GM12878 (cell line): ENCODE measurements around the gene CPNE6. TPM values are rescaled to one million over a fixed set of nuclear protein-coding genes. Genes with fewer than 3 reads are reported as not detected.

Experiments
- ATAC-seq: fragments of 200-7000 bp; cut with Tn5 transposase; 3 replicates; pipeline ENCODE4 v1.9.1; 2020; ENCODE audit warnings: mild to moderate bottlenecking, moderate library complexity
- BruUV-seq: library from RNA; stranded (reverse); fragments of 400-500 nt; replicated peaks from 2 replicates; lab custom pipeline; 2021; lab: Mats Ljungman, UMichigan
- CTCF ChIA-PET: fragments of 300-600 bp; sonication (Branson Sonifier 250); formaldehyde crosslinking; extraction: SDS; loops from one replicate; lab custom pipeline; 2021; ENCODE audit warnings: inconsistent platforms; lab: Yijun Ruan, JAX
- POLR2A ChIA-PET: fragments of 350-600 bp; formaldehyde crosslinking; extraction: SDS; loops from one replicate; lab custom pipeline; 2021; ENCODE audit warnings: inconsistent platforms; lab: Charles Lee
- RAD21 ChIA-PET: fragments of 300-600 bp; sonication (Branson Sonifier 250); formaldehyde crosslinking; loops from one replicate; lab custom pipeline; 2023; ENCODE audit warnings: antibody characterized with exemption; ENCODE audit not compliant: unreplicated experiment; lab: Charles Lee
- SMC1A ChIA-PET: fragments of 300-600 bp; sonication (Branson Sonifier 250); formaldehyde crosslinking; loops from one replicate; lab custom pipeline; 2023; ENCODE audit not compliant: unreplicated experiment, uncharacterized antibody; lab: Charles Lee
- DNase-seq: peaks from one replicate; pipeline ENCODE4 v3.0.0-alpha.2; 2011; ENCODE audit warnings: low read depth, low spot score
- FAIRE-seq: peaks from 3 replicates; lab custom pipeline; 2011; peaks lifted over from hg19 to GRCh38; lab: Jason Lieb, UNC
- H2AFZ ChIP-seq: 2 replicates; pipeline ENCODE4 v1.6.0; 2011; ENCODE audit warnings: low read depth, low read length, control low read depth; ENCODE audit not compliant: control insufficient read depth
- H3K27ac ChIP-seq: 2 replicates; pipeline ENCODE4 v1.5.1; 2011; ENCODE audit warnings: control low read depth; ENCODE audit not compliant: control insufficient read depth, insufficient read depth
- H3K27me3 ChIP-seq, 2 experiments: replicated peaks in 1 of 2; 2 replicates each; pipeline versions ENCODE4 v1.6.0 to v1.6.1; 2011; ENCODE audit warnings: low read length in 1 of 2; ENCODE audit not compliant: control insufficient read depth in 2 of 2, insufficient read depth in 2 of 2
- H3K36me3 ChIP-seq, 2 experiments: 2 replicates each; pipeline ENCODE4 v1.5.1; 2011; ENCODE audit warnings: low read length in 1 of 2; ENCODE audit not compliant: control insufficient read depth in 2 of 2, insufficient read depth in 2 of 2
- H3K4me1 ChIP-seq: 2 replicates; pipeline ENCODE4 v1.6.1; 2011; ENCODE audit warnings: mild to moderate bottlenecking, low read length, moderate library complexity, mixed read lengths; ENCODE audit not compliant: control insufficient read depth, insufficient read depth
- H3K4me2 ChIP-seq: 2 replicates; pipeline ENCODE4 v1.6.0; 2011; ENCODE audit warnings: control low read depth; ENCODE audit not compliant: control insufficient read depth, insufficient read depth
- H3K4me3 ChIP-seq: fragments of 200-600 bp; sonication (generic); 2 replicates; pipeline ENCODE4 v1.5.1; 2016
- H3K79me2 ChIP-seq: 2 replicates; pipeline ENCODE4 v1.6.0; 2011; ENCODE audit warnings: low read length; ENCODE audit not compliant: control insufficient read depth, insufficient read depth
- H3K9ac ChIP-seq: 2 replicates; pipeline ENCODE4 v1.8.0; 2011; ENCODE audit warnings: low read length, control low read depth, mixed read lengths; ENCODE audit not compliant: control insufficient read depth, insufficient read depth
- H3K9me3 ChIP-seq: replicated peaks from 3 replicates; pipeline ENCODE4 v1.5.1; 2011; ENCODE audit warnings: mild to moderate bottlenecking, low read length; ENCODE audit not compliant: control insufficient read depth, insufficient read depth
- H4K20me1 ChIP-seq: 2 replicates; pipeline ENCODE4 v1.6.0; 2011; ENCODE audit not compliant: control insufficient read depth, insufficient read depth
- BMI1 ChIP-seq: fragments of 450-650 bp; IDR thresholded peaks from 2 replicates; pipeline ENCODE4 v1.6.1; 2016; ENCODE audit warnings: mild to moderate bottlenecking, moderate library complexity, borderline replicate concordance
- CBX5 ChIP-seq: sonication (generic); IDR thresholded peaks from 2 replicates; pipeline ENCODE4 v1.6.1; 2016; ENCODE audit warnings: low read depth, moderate library complexity, mild to moderate bottlenecking, inconsistent platforms
- ETV6 ChIP-seq, 2 experiments: fragments of 450-650 bp in 1 of 2; IDR thresholded peaks in 1 of 2; conservative IDR thresholded peaks in 1 of 2; 2 replicates each; pipeline ENCODE4 v1.6.1; 2014; ENCODE audit warnings: antibody characterized with exemption in 1 of 2, borderline replicate concordance in 1 of 2, low read depth in 1 of 2, mild to moderate bottlenecking in 1 of 2, moderate library complexity in 1 of 2
- HDGF ChIP-seq: fragments of 450-650 bp; IDR thresholded peaks from 2 replicates; pipeline ENCODE4 v1.6.1; 2016; ENCODE audit warnings: antibody characterized with exemption
- IKZF1 ChIP-seq: fragments of 450-650 bp; conservative IDR thresholded peaks from 2 replicates; pipeline ENCODE4 v1.6.1; 2017; ENCODE audit warnings: antibody characterized with exemption, mild to moderate bottlenecking
- JUND ChIP-seq: IDR thresholded peaks from 2 replicates; pipeline ENCODE4 v1.6.1; 2012; ENCODE audit warnings: low read depth, mild to moderate bottlenecking, low read length, improper control_type of control experiment, moderate library complexity
- MAX ChIP-seq: IDR thresholded peaks from 2 replicates; pipeline ENCODE4 v1.6.1; 2012; ENCODE audit warnings: low read depth, low read length, improper control_type of control experiment
- MTA3 ChIP-seq: IDR thresholded peaks from 2 replicates; pipeline ENCODE4 v1.6.1; 2012; ENCODE audit warnings: low read length, inconsistent platforms, borderline replicate concordance
- SIX5 ChIP-seq: IDR thresholded peaks from 2 replicates; pipeline ENCODE4 v1.6.1; 2011; ENCODE audit warnings: mild to moderate bottlenecking, low read depth, low read length, moderate library complexity; ENCODE audit not compliant: severe bottlenecking
- USF1 ChIP-seq: IDR thresholded peaks from 2 replicates; pipeline ENCODE4 v1.6.1; 2011; ENCODE audit warnings: borderline replicate concordance, low read depth, mild to moderate bottlenecking, moderate library complexity, mixed read lengths, low read length; ENCODE audit not compliant: insufficient read depth; ENCODE audit errors: extremely low read length
- YBX1 ChIP-seq: fragments of 450-650 bp; IDR thresholded peaks from 2 replicates; pipeline ENCODE4 v1.6.1; 2016; ENCODE audit warnings: antibody characterized with exemption
- WGBS: methylation state at CpG from one replicate; pipeline ENCODE4 v1.1.6; 2016; ENCODE audit warnings: low lambda C conversion rate; ENCODE audit not compliant: insufficient replicate concordance, insufficient coverage; ENCODE audit errors: missing lambda C conversion rate; 5-methylcytosine and 5-hydroxymethylcytosine counted together
- in situ Hi-C: fragments of 300-500 bp; cut with MboI; formaldehyde crosslinking; loops from 9 replicates; pipeline ENCODE4 v1.14.3; 2018; ENCODE audit warnings: mixed read lengths
- intact Hi-C: fragments of 100-400 bp; cut with micrococcal nuclease; formaldehyde crosslinking; loops from one replicate; pipeline ENCODE4 v1.14.2; 2022; ENCODE audit not compliant: unreplicated experiment
- polyA plus RNA-seq, 11 experiments: library from polyadenylated mRNA; depleted of rRNA in 4 of 11; unstranded in 6 of 11; stranded (reverse) in 5 of 11; fragments of >200 nt; fragmentation: Nextera tagmentation in 4 of 11; fragmentation: Illumina TruSeq in 1 of 11; extraction: Ambion mirVana in 4 of 11; extraction: Trizol in 1 of 11; gene quantifications; 1 replicate in 1 of 11; 2 replicates in 10 of 11; pipeline versions ENCODE4 v1.2.1 to v1.2.3, GENCODE V29; 2011 to 2016; ENCODE audit warnings: inconsistent platforms in 2 of 11, missing spikeins in 2 of 11, low read depth in 1 of 11
- total RNA-seq, 4 experiments: library from RNA; depleted of rRNA in 3 of 4; stranded (reverse); fragments of >200 nt in 3 of 4; fragmentation: Illumina TruSeq in 1 of 4; extraction: Trizol in 1 of 4; gene quantifications; 2 replicates each; pipeline versions ENCODE4 v1.2.1 to v1.2.3, GENCODE V29; 2013 to 2021

The CPNE6 gene
- total and polyA plus RNA-seq, 10 of the 15 experiments (the other 5 are each of a cell fraction or from before 2014, with no cell fraction given), result 0.06 to 0.43 (median 0.18) TPM; not detected in 3

DNA sequence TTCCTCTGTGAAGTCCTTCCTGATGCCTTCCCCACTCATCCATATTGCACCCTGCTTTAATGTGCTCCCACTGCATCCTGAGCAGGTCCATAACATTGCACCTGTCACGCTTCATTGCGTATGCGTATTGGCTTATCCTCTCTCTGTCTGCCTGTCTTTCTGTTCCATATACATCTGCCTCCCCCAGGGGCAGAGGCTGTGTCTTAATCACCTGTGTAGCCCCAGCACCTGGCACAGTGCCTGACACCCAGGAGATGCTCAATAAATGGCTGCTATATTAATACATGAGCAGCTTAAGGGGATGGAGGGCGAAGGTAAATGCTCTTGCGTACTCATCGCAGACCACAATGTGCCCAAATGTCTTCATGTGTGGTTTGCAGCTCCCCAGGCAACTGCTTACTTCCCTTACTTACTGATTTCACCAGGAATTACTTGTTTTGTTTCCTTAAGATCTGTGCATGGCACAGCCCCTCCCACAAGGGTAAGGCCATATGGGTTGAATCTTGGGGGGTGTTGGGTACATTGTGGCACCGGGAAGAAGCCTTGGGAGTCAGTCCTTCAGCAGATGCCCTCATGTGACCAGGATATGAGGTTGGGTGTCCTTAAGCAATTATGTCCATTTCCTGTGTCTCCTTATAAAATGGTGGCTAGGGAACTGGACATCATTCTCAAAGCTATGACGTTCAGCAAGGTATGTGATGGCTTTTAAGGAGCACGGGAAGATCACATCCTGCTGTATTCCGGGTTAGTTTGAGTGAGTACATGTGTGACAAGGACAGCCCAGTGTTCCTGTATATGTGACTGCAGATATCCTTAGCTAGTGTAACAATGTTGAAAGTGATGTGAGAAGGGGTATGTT is 848 bp upstream of the CPNE6 start (continued):
- TF ChIP-seq USF1 (no peak), CBX5 (no peak)
- TF ChIP-seq, all 136 proteins: peak for 0

GRCh38 chr14:24071836-24072430 is 571 bp downstream of the CPNE6 start:
- Histone ChIP-seq H3K27ac (no peak overlapping the region), H3K4me1 (peaks cover 16% of the 10 kb centered on the region), H3K27me3 (peaks cover 0 to 2% of the 10 kb centered on the region in 2 experiments; a peak in 1 of 4 replicates), H3K9me3 (no peaks in the 10 kb centered on the region), H3K4me2 (no peak overlapping the region), H4K20me1 (no peaks in the 10 kb centered on the region; the same call in 1 of the 2 replicates), H3K79me2 (no peaks in the 10 kb centered on the region), H2AFZ (no peak overlapping the region), H3K36me3 (no peaks in the 10 kb centered on the region), H3K4me3 (no peak overlapping the region), H3K9ac (no peak overlapping the region)
- DNase-seq (no peak), ATAC-seq (no peak), FAIRE-seq (no peak)
- SMC1A ChIA-PET, result interaction anchor here (1.2 to 1.6 kb wide), 2 partner anchors 14 to 18 kb away, joined by 3 to 4 read pairs; no protein-coding TSS in a partner anchor
- TF ChIP-seq BMI1 (no peak), SIX5 (no peak), YBX1 (no peak), MAX (no peak), ETV6 (conservative IDR thresholded peaks at IDR 0.05 in 1 of 2, IDR thresholded peaks at IDR 0.05 in 1 of 2; ENCODE audit: borderline replicate concordance in 1 of 2, low read depth in 1 of 2) (no peak), JUND (no peak), HDGF (no peak), IKZF1 (no peak), MTA3 (no peak)
- RAD21 ChIA-PET, result interaction anchor here (1.3 kb wide), 1 partner anchor 37 kb away, joined by 4 read pairs; no protein-coding TSS in a partner anchor
- in situ Hi-C loops, result no loop called here
- WGBS, result 37% methylated on average over 12 of the region's 12 CpGs
- POLR2A ChIA-PET, result interaction anchor here (1.7 kb wide), 1 partner anchor 9 kb away, joined by 7 read pairs; no protein-coding TSS in a partner anchor
- CTCF ChIA-PET, result interaction anchor here (0.8 to 6.1 kb wide), 3 partner anchors 14 to 36 kb away, joined by 3 to 33 read pairs (median 5); no protein-coding TSS in a partner anchor
- intact Hi-C loops, result no loop called here
- BruUV-seq, result no TSS peak
